AG04450 (cell line): Measurements from ENCODE around the gene PPM1F. TPM values are rescaled to one million over a fixed set of nuclear protein-coding genes. Genes with fewer than 3 reads are reported as not detected.
"Not testable (repeated sequence)": the region's sequence is repeated elsewhere in the genome, so short reads cannot be mapped to it uniquely, and the experiment has no call there.

Source experiments
- CTCF ChIA-PET: fragments of 300-600, 350-600 bp; formaldehyde crosslinking; extraction: SDS; loops from one replicate; lab custom pipeline; 2022; ENCODE audit warnings: antibody characterized with exemption, inconsistent platforms; lab: Charles Lee
- POLR2A ChIA-PET: fragments of 350-600 bp; formaldehyde crosslinking; extraction: SDS; loops from one replicate; lab custom pipeline; 2021; ENCODE audit warnings: antibody characterized with exemption, inconsistent platforms; lab: Yijun Ruan, JAX
- DNase-seq: peaks from one replicate; pipeline ENCODE4 v3.0.0-alpha.2; 2011; ENCODE audit warnings: low read depth, low spot score
- H3K27ac ChIP-seq: one replicate; pipeline ENCODE4 v1.5.1; 2012; ENCODE audit warnings: low read depth, low read length, control low read depth
- H3K27me3 ChIP-seq: one replicate; pipeline ENCODE4 v1.6.0; 2012; ENCODE audit warnings: low read length; ENCODE audit not compliant: control insufficient read depth, insufficient read depth
- H3K4me3 ChIP-seq: 2 replicates; pipeline ENCODE4 v1.5.1; 2011; ENCODE audit warnings: mild to moderate bottlenecking, low read depth, low read length, control low read depth
- H3K9me3 ChIP-seq: 2 replicates; pipeline ENCODE4 v1.5.1; 2012; ENCODE audit warnings: low read length; ENCODE audit not compliant: control insufficient read depth, insufficient read depth
- CTCF ChIP-seq: IDR thresholded peaks from 2 replicates; pipeline ENCODE4 v1.5.1; 2011; ENCODE audit warnings: low read depth, low read length, control low read depth, inconsistent platforms
- polyA plus RNA-seq: library from polyadenylated mRNA; depleted of rRNA; stranded (reverse); fragments of >200 nt; gene quantifications from 2 replicates; pipeline ENCODE4 v1.2.3, GENCODE V29; 2011

PPM1F gene
- polyA plus RNA-seq, 1 experiment = 17.7 TPM

- ChIA-PET POLR2A (no interaction called here), CTCF (interaction anchor here (0.9 kb wide), 1 partner anchor 9 kb away, joined by 7 read pairs; no protein-coding TSS in a partner anchor)
- no peaks in the 10 kb centered on the region for H3K27me3 ChIP-seq
- DNase-seq = no peak
- no peak overlapping the region for H3K27ac ChIP-seq
- TF ChIP-seq CTCF = no peak
- H3K4me3 ChIP-seq = no peak overlapping the region
- no peaks in the 10 kb centered on the region for H3K9me3 ChIP-seq
Observed at GRCh38 chr22:21907638-21908522, 44.8 kb downstream of the PPM1F start.

DNA sequence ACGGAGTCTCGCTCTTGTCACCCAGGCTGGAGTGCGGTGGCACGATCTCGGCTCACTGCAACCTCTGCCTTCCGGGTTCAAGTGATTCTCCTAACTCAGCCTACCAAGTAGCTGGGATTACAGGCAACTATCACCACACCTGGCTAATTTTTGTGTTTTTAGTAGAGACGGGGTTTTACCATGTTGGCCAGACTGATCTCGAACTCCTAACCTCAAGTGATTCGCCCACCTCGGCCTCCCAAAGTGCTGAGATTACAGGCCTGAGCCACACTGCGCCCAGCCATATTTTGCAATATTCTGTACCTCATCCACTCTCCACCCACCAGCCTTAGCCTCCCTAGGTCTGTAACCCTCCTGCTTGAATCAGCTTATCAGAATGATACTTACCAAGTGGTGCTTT is 47.4 kb downstream of the PPM1F start:
- H3K27ac ChIP-seq, POLR2A ChIA-PET, H3K4me3 ChIP-seq, H3K9me3 ChIP-seq, DNase-seq, H3K27me3 ChIP-seq: not testable (repeated sequence)
- CTCF ChIA-PET = interaction anchor here (0.7 kb wide), 1 partner anchor 86 kb away, joined by 5 read pairs; no protein-coding TSS in a partner anchor

DNA sequence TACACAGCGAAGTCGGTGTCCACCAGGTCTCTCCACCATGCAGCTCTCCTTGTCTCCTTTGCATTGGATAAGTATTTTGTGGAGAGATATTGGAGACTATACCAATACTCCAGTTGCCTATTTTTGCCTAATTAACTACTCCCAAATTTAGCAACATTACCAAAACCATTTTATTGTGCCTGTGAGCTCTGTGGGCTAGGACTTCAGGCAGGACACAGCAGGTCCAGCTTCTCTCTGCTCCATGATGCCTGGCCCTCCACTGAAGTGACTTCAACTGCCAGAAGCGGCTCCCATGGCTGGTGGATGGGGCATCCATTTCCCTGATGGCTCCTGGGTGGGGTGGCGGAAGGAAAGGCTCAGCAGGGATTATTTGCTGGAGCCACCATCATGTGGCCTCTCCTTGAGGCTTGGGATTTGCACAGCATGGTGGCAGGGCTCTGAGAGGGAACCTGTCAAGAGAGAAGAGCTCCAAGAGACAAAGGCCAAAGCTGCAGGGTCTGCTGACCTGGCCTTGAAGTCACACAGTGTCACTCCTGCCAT is 48.3 kb downstream of the PPM1F start:
- Histone ChIP-seq H3K27ac (no peak overlapping the region), H3K9me3 (no peaks in the 10 kb centered on the region), H3K4me3 (no peak overlapping the region), H3K27me3 (no peaks in the 10 kb centered on the region)
- TF ChIP-seq CTCF = no peak
- no peak for DNase-seq
- ChIA-PET CTCF (interaction anchor here (0.7 kb wide), 1 partner anchor 416 kb away, joined by 9 read pairs; no protein-coding TSS in a partner anchor), POLR2A (no interaction called here)

DNA sequence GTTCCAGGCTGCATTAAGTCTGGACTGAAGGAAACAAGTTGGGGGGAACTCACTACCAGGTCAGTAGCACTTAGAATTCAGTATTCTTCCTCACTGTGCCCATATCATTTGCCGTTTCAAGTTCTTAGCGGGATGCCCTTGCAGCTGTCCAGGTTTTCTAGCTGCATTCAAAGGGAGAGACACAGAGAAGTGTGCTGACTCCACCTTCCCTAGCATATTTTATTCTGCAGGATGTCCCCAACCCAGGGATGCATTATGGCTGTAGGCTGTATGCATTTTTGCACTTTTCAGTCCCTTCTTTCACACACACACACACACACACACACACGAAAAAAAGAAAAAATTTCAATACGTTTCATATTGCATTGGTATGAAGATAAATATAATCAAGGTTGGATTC is 49.4 kb downstream of the PPM1F start:
- TF ChIP-seq CTCF = no peak
- H3K9me3 ChIP-seq = no peaks in the 10 kb centered on the region
- ChIA-PET CTCF (interaction anchor here (0.7 kb wide), 1 partner anchor 46 kb away, joined by 6 read pairs; no protein-coding TSS in a partner anchor), POLR2A (no interaction called here)
- no peak for DNase-seq
- no peak overlapping the region for H3K27ac ChIP-seq
- no peak overlapping the region for H3K4me3 ChIP-seq
- no peaks in the 10 kb centered on the region for H3K27me3 ChIP-seq

DNA sequence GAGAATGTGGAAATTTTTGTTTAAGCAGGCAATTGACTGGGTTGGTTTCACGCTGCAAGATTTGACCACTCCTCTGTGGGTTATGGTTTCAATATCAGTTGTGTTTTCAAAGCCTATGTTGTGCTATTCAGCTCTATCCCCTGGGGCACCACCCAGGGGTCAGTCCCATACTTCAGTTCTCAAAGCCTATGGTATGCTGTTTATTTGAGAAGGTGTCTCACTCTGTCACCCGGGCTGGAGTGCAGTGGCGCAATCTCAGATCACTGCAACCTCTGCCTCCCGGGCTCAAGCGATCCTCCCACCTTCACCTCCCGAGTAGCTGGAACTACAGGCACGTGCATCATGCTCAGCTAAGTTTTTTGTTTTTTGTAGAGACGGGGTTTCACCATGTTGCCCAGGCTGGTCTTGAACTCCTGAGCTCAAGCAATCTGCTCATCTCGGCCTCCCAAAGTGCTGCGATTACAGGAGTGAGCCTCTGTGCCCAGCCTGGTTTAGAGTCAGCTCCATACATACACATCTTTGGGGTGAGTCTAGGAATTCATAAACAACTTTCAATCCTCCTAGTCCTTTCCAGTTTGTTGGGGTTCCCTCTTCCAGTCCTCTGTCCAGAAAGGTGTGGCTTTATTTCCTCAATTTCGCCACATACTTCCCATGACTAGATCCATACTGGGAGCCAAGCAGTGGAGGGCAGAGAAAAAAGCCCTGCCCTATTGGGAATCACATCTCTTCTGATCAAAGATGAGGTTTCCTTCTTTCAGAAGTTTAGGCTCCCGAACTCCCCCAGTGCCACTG is 50.2 kb downstream of the PPM1F start:
- H3K9me3 ChIP-seq = no peaks in the 10 kb centered on the region
- H3K4me3 ChIP-seq = no peak overlapping the region
- no peak for TF ChIP-seq CTCF
- no peak overlapping the region for H3K27ac ChIP-seq
- H3K27me3 ChIP-seq = no peaks in the 10 kb centered on the region
- ChIA-PET POLR2A (no interaction called here), CTCF (no interaction called here)
- DNase-seq = no peak
